ENCODE measurements around the gene ASB18.

ASB18 gene

GRCh38 chr2:236241181-236242056 is 22.8 kb downstream of the ASB18 start:
- no peak for DNase-seq (ENCODE audit: low read depth)

- no peak for DNase-seq (ENCODE audit: low read depth)
These were observed 23.8 kb downstream of the ASB18 start for GRCh38 chr2:236240228-236240990.

GRCh38 chr2:236239276-236240065 is 24.7 kb downstream of the ASB18 start:
- no peak for DNase-seq (ENCODE audit: low read depth)

GRCh38 chr2:236238751-236239150 is 25.5 kb downstream of the ASB18 start:
- no peak for DNase-seq (ENCODE audit: low read depth)

- DNase-seq (ENCODE audit: low read depth), result no peak
These were observed 26.6 kb downstream of the ASB18 start for GRCh38 chr2:236237468-236238190.

- DNase-seq (ENCODE audit: low read depth), result no peak
These were observed 27.4 kb downstream of the ASB18 start for GRCh38 chr2:236236559-236237452.

- DNase-seq (ENCODE audit: low read depth), result no peak
These were observed 35.0 kb downstream of the ASB18 start for GRCh38 chr2:236229186-236229585.

- DNase-seq (ENCODE audit: low read depth), result no peak
These were observed 40.5 kb downstream of the ASB18 start for GRCh38 chr2:236223675-236224074.

- DNase-seq (ENCODE audit: low read depth), result no peak
These were observed 42.4 kb downstream of the ASB18 start for GRCh38 chr2:236221798-236222197.

GRCh38 chr2:236219411-236219810 is 44.8 kb downstream of the ASB18 start:
- DNase-seq (ENCODE audit: low read depth), result no peak

- DNase-seq (ENCODE audit: low read depth), result no peak
These were observed 46.3 kb downstream of the ASB18 start for GRCh38 chr2:236217926-236218325.

- no peak for DNase-seq (ENCODE audit: low read depth)
These were observed 47.5 kb downstream of the ASB18 start for GRCh38 chr2:236216711-236217110.

GRCh38 chr2:236215761-236216333 is 48.4 kb downstream of the ASB18 start:
- no peak for DNase-seq (ENCODE audit: low read depth)

GRCh38 chr2:236215196-236215595 is 49.0 kb downstream of the ASB18 start:
- no peak for DNase-seq (ENCODE audit: low read depth)

GRCh38 chr2:236214376-236214995 is 49.7 kb downstream of the ASB18 start:
- no peak for DNase-seq (ENCODE audit: low read depth)

GRCh38 chr2:236211296-236211695 is 52.9 kb downstream of the ASB18 start:
- DNase-seq (ENCODE audit: low read depth), result no peak

- no peak for DNase-seq (ENCODE audit: low read depth)
These were observed 53.7 kb downstream of the ASB18 start for GRCh38 chr2:236210536-236210935.

- no peak for DNase-seq (ENCODE audit: low read depth)
These were observed 54.2 kb downstream of the ASB18 start for GRCh38 chr2:236209996-236210395.

GRCh38 chr2:236209535-236209934 is 54.7 kb downstream of the ASB18 start:
- DNase-seq (ENCODE audit: low read depth), result no peak
